BJ (cell line): Measurements from ENCODE around the gene TMEM238. TPM values are rescaled to one million over a fixed set of nuclear protein-coding genes. Genes with fewer than 3 reads are reported as not detected.

Experiments used
- CTCF ChIA-PET: fragments of 350-600 bp; formaldehyde crosslinking; extraction: SDS; loops from one replicate; lab custom pipeline; 2021; ENCODE audit warnings: antibody characterized with exemption, inconsistent platforms; lab: Yijun Ruan, JAX
- POLR2A ChIA-PET: fragments of 300-600 bp; sonication (Branson Sonifier 250); formaldehyde crosslinking; extraction: SDS; loops from one replicate; lab custom pipeline; 2021; ENCODE audit warnings: antibody characterized with exemption; lab: Charles Lee
- DNase-seq: peaks from one replicate; pipeline ENCODE4 v3.0.0-alpha.2; 2011; ENCODE audit warnings: low read depth
- H3K27me3 ChIP-seq: 2 replicates; pipeline ENCODE4 v1.6.0; 2011; ENCODE audit warnings: low read length; ENCODE audit not compliant: control insufficient read depth, insufficient read depth
- H3K36me3 ChIP-seq: 2 replicates; pipeline ENCODE4 v1.5.1; 2011; ENCODE audit warnings: low read length; ENCODE audit not compliant: control insufficient read depth, insufficient read depth
- H3K4me3 ChIP-seq: 2 replicates; pipeline ENCODE4 v1.5.1; 2011; ENCODE audit warnings: low read depth, mild to moderate bottlenecking, control low read depth, low read length
- CTCF ChIP-seq: IDR thresholded peaks from 2 replicates; pipeline ENCODE4 v1.5.1; 2011; ENCODE audit warnings: low read depth, mild to moderate bottlenecking, control low read depth, inconsistent platforms, low read length, moderate library complexity; ENCODE audit not compliant: insufficient read depth
- polyA plus RNA-seq: library from polyadenylated mRNA; depleted of rRNA; stranded (reverse); fragments of >200 nt; gene quantifications from 2 replicates; pipeline ENCODE4 v1.2.3, GENCODE V29; 2011

Gene TMEM238
- polyA plus RNA-seq, 1 experiment, result 0.10 TPM

GRCh38 chr19:55370305-55370988 is 13.6 kb downstream of the TMEM238 start, which contains the start of gene IL11:
IL11 (minus strand) TSS chr19:55370463; CDS start chr19:55370310, 153 bp downstream.
- Histone ChIP-seq H3K36me3 (no peaks in the 10 kb centered on the region; the same call in 1 of the 2 replicates), H3K4me3 (peak within 1 kb of the TSS; percentile 73), H3K27me3 (no peaks in the 10 kb centered on the region)
- POLR2A ChIA-PET, result interaction anchor here (1.8 kb wide), 1 partner anchor 31 kb away, joined by 6 read pairs; the partner anchor contains the start of gene KMT5C
- TF ChIP-seq CTCF, result no peak
- no peak for DNase-seq
- CTCF ChIA-PET, result interaction anchor here (1.0 to 2.5 kb wide), 2 partner anchors 14 to 69 kb away, joined by 4 to 15 read pairs; partner anchors contain the start of gene TMEM238

GRCh38 chr19:55369653-55370304 is 14.3 kb downstream of the TMEM238 start:
- ChIA-PET CTCF (interaction anchor here (2.5 kb wide), 1 partner anchor 68 kb away, joined by 15 read pairs; no protein-coding TSS in a partner anchor), POLR2A (interaction anchor here (0.6 to 1.8 kb wide), 2 partner anchors 31 to 35 kb away, joined by 4 to 6 read pairs; partner anchors contain the start of gene KMT5C)
- Histone ChIP-seq H3K27me3 (no peaks in the 10 kb centered on the region), H3K4me3 (peak overlapping the region; percentile 73), H3K36me3 (no peaks in the 10 kb centered on the region; the same call in 1 of the 2 replicates)
- TF ChIP-seq CTCF, result no peak
- no peak for DNase-seq

- CTCF ChIA-PET, result interaction anchor here (0.6 to 2.5 kb wide), 4 partner anchors 14 to 237 kb away, joined by 3 to 15 read pairs (median 4); partner anchors contain the start of gene COX6B2
Observed at GRCh38 chr19:55368701-55369563, 15.2 kb downstream of the TMEM238 start.

GRCh38 chr19:55368106-55368505 is 16.0 kb downstream of the TMEM238 start:
- Histone ChIP-seq H3K4me3 (peak overlapping the region; percentile 73), H3K27me3 (no peaks in the 10 kb centered on the region), H3K36me3 (no peaks in the 10 kb centered on the region; the same call in 1 of the 2 replicates)
- CTCF ChIA-PET, result interaction anchor here (1.4 to 2.5 kb wide), 3 partner anchors 13 to 76 kb away, joined by 3 to 15 read pairs (median 5); partner anchors contain the start of gene COX6B2
- TF ChIP-seq CTCF, result no peak
- POLR2A ChIA-PET, result no interaction called here
- DNase-seq, result no peak

More at GRCh38 chr19:55368701-55369563, 15.2 kb downstream of the TMEM238 start:
- Histone ChIP-seq H3K4me3 (peak overlapping the region; percentile 73), H3K27me3 (no peaks in the 10 kb centered on the region), H3K36me3 (no peaks in the 10 kb centered on the region; the same call in 1 of the 2 replicates)
- DNase-seq, result no peak
- no peak for TF ChIP-seq CTCF
- POLR2A ChIA-PET, result interaction anchor here (0.6 to 1.8 kb wide), 2 partner anchors 30 to 36 kb away, joined by 4 to 6 read pairs; partner anchors contain the start of gene KMT5C
